AG10803 (cell line): ENCODE data around the gene GOLGA6L10.

Experiments
- DNase-seq: peaks from one replicate; pipeline ENCODE4 v3.0.0; 2010; ENCODE audit warnings: low read depth
- H3K4me3 ChIP-seq: 2 replicates; pipeline ENCODE4 v1.5.1; 2011; ENCODE audit warnings: mild to moderate bottlenecking, low read length, control low read depth
- TF ChIP-seq, protein P1 (sequence below): conservative IDR thresholded peaks from 2 replicates; pipeline ENCODE4 v1.5.1; 2011; ENCODE audit warnings: mild to moderate bottlenecking, low read length, control low read depth, inconsistent platforms

Gene GOLGA6L10

DNA sequence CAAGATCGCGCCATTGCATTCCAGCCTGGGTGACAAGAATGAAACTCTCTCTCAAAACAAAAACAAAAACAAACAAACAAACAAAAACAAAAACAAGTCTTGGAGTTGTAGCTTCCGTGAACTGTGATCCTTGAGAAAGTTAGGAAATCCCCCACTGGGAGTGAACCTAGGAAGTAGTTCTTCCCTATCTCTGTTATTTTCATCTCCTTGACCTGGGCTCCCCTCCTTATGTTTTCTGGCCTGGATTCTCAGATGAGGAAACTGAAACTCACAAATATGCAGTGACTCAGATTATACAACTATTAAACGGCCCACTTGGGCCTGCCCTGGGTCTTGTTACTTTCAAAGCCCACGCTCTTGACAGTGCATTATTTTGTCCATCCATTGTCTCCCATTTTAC, 57.0 kb downstream of the GOLGA6L10 start:
- no peak overlapping the region for H3K4me3 ChIP-seq
- no peak for DNase-seq
- TF ChIP-seq, protein P1, sequence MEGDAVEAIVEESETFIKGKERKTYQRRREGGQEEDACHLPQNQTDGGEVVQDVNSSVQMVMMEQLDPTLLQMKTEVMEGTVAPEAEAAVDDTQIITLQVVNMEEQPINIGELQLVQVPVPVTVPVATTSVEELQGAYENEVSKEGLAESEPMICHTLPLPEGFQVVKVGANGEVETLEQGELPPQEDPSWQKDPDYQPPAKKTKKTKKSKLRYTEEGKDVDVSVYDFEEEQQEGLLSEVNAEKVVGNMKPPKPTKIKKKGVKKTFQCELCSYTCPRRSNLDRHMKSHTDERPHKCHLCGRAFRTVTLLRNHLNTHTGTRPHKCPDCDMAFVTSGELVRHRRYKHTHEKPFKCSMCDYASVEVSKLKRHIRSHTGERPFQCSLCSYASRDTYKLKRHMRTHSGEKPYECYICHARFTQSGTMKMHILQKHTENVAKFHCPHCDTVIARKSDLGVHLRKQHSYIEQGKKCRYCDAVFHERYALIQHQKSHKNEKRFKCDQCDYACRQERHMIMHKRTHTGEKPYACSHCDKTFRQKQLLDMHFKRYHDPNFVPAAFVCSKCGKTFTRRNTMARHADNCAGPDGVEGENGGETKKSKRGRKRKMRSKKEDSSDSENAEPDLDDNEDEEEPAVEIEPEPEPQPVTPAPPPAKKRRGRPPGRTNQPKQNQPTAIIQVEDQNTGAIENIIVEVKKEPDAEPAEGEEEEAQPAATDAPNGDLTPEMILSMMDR = no peak
